Liver (tissue), 9 donors: Measurements from ENCODE around the gene SPTB. TPM values are rescaled to one million over a fixed set of nuclear protein-coding genes. Genes with fewer than 3 reads are reported as not detected.

Source experiments
- DNase-seq: peaks from one replicate; pipeline ENCODE4 v3.0.0-alpha.2; 2017; ENCODE audit warnings: low spot score
- H3K27ac ChIP-seq, 2 donors: one replicate each; pipeline ENCODE4 v1.7.0; 2013; ENCODE audit warnings: inconsistent platforms in 2 of 2, low read length in 2 of 2, control low read depth in 1 of 2, low read depth in 1 of 2, mild to moderate bottlenecking in 1 of 2
- H3K27me3 ChIP-seq, 4 donors: one replicate each; pipeline versions ENCODE4 v1.6.1 to v1.7.0; 2013; ENCODE audit warnings: low read length in 3 of 4, inconsistent platforms in 1 of 4, mild to moderate bottlenecking in 1 of 4, moderate library complexity in 1 of 4; ENCODE audit not compliant: control insufficient read depth in 4 of 4, insufficient read depth in 4 of 4
- H3K36me3 ChIP-seq, 4 donors: one replicate each; pipeline versions ENCODE4 v1.6.1 to v1.7.0; 2013; ENCODE audit warnings: low read length in 3 of 4, mild to moderate bottlenecking in 3 of 4, low read depth in 1 of 4, moderate library complexity in 1 of 4; ENCODE audit not compliant: control insufficient read depth in 4 of 4, insufficient read depth in 3 of 4
- H3K4me1 ChIP-seq, 4 donors: one replicate each; pipeline versions ENCODE4 v1.6.1 to v1.7.0; 2013; ENCODE audit warnings: low read length in 3 of 4, mild to moderate bottlenecking in 3 of 4, moderate library complexity in 1 of 4; ENCODE audit not compliant: control insufficient read depth in 4 of 4, insufficient read depth in 4 of 4
- H3K4me3 ChIP-seq, 3 donors: one replicate each; pipeline versions ENCODE4 v1.6.1 to v1.7.0; 2013; ENCODE audit warnings: low read length in 3 of 3, control low read depth in 1 of 3, low read depth in 1 of 3, mild to moderate bottlenecking in 1 of 3
- H3K9ac ChIP-seq, 2 donors: one replicate each; pipeline ENCODE4 v1.7.0; 2013; ENCODE audit warnings: low read length in 2 of 2, mild to moderate bottlenecking in 2 of 2, moderate library complexity in 2 of 2, control low read depth in 1 of 2, low read depth in 1 of 2
- H3K9me3 ChIP-seq, 4 donors: one replicate each; pipeline versions ENCODE4 v1.6.1 to v1.7.0; 2013; ENCODE audit warnings: low read length in 3 of 4; ENCODE audit not compliant: control insufficient read depth in 4 of 4
- EGR1 ChIP-seq, 2 donors: IDR thresholded peaks; 2 replicates each; pipeline ENCODE4 v1.6.1; 2016 to 2018; ENCODE audit warnings: antibody characterized with exemption in 2 of 2, low read depth in 2 of 2
- HNF4A ChIP-seq, 2 donors: conservative IDR thresholded peaks; 2 replicates each; pipeline ENCODE4 v1.6.1; 2016; ENCODE audit warnings: antibody characterized with exemption in 2 of 2, mild to moderate bottlenecking in 2 of 2
- HNF4G ChIP-seq: IDR thresholded peaks from 2 replicates; pipeline ENCODE4 v1.6.1; 2016; ENCODE audit warnings: antibody characterized with exemption
- JUND ChIP-seq, 2 donors: IDR thresholded peaks; 2 replicates each; pipeline ENCODE4 v1.6.1; 2016; ENCODE audit warnings: antibody characterized with exemption in 2 of 2
- NR2F2 ChIP-seq: IDR thresholded peaks from 2 replicates; pipeline ENCODE4 v1.6.1; 2016; ENCODE audit warnings: antibody characterized with exemption
- RXRA ChIP-seq, 2 donors: IDR thresholded peaks; 2 replicates each; pipeline ENCODE4 v1.6.1; 2017 to 2018; ENCODE audit warnings: antibody characterized with exemption in 2 of 2, mild to moderate bottlenecking in 1 of 2
- YY1 ChIP-seq: IDR thresholded peaks from 2 replicates; pipeline ENCODE4 v1.6.1; 2016; ENCODE audit warnings: antibody characterized with exemption, mild to moderate bottlenecking
- WGBS: extraction: QIAGEN DNeasy Blood & Tissue Kit; methylation state at CpG from one replicate; pipeline ENCODE4 v1.1.7; 2013; 5-methylcytosine and 5-hydroxymethylcytosine counted together
- polyA plus RNA-seq, 2 donors: library from polyadenylated mRNA; stranded (reverse) in 1 of 2; unstranded in 1 of 2; fragments of 200-250 nt in 1 of 2; fragments of >200 nt in 1 of 2; fragmentation: Nextera tagmentation in 1 of 2; extraction: Ambion mirVana in 1 of 2; gene quantifications; one replicate each; pipeline versions ENCODE4 v1.2.1 to v1.2.3, GENCODE V29; 2013 to 2015
- total RNA-seq, 2 donors: library from RNA; depleted of rRNA; stranded (reverse); fragments of >200 nt; gene quantifications; one replicate each; pipeline ENCODE4 v1.2.3, GENCODE V29; 2014
- TF ChIP-seq, protein P1 (sequence below): IDR thresholded peaks from 2 replicates; pipeline ENCODE4 v1.6.1; 2016; ENCODE audit warnings: antibody characterized with exemption
- TF ChIP-seq, protein P2 (sequence below): IDR thresholded peaks from 2 replicates; pipeline ENCODE4 v1.6.1; 2016; ENCODE audit warnings: antibody characterized with exemption, mild to moderate bottlenecking
- TF ChIP-seq, protein P3 (sequence below): fragments of 150-350 bp; IDR thresholded peaks from 2 replicates; pipeline ENCODE4 v1.5.1; 2017; ENCODE audit warnings: improper control_type of control experiment, low read depth, low read length; ENCODE audit not compliant: missing input control
- donor health status: healthy.
- donor health status: healthy.
- donor health status: healthy.
- donor health status: healthy.
- donor health status: healthy.

SPTB gene
- total and polyA plus RNA-seq, 4 donors = 0.12 to 332 (median 0.26) TPM

DNA sequence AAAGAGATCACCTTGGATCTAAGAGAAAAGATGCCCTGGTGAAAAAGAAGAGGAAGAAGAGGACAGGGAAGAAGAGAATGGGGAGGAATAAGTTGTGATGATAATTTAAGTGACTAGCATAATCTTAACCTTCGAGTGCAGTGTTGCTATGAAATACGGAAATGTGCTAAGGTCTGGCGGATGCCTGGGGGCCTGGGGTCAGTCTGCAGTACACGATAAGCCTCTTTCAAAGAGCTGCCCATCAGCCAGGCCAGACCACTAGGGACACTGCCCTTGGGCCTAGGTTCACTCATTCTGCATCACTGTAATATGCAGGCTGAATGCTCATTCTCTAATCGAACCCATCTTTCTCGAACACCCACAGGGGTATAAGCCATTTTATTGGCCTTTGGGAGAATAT, 92.1 kb downstream of the SPTB start:
- Histone ChIP-seq H3K27me3 (no peaks in the 10 kb centered on the region), H3K4me1 (no peaks in the 10 kb centered on the region), H3K27ac (no peak overlapping the region), H3K9ac (no peak overlapping the region), H3K4me3 (no peak overlapping the region), H3K9me3 (no peaks in the 10 kb centered on the region), H3K36me3 (no peaks in the 10 kb centered on the region)
- TF ChIP-seq HNF4G (no peak), EGR1 (IDR thresholded peaks at IDR 0.05; ENCODE audit: low read depth in 2 of 2) (no peak), NR2F2 (peak; percentile 96)
- TF ChIP-seq, protein P1, sequence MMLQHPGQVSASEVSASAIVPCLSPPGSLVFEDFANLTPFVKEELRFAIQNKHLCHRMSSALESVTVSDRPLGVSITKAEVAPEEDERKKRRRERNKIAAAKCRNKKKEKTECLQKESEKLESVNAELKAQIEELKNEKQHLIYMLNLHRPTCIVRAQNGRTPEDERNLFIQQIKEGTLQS = no peak
- 85% methylated on average over 6 of the region's 6 CpGs for WGBS
- DNase-seq = no peak

DNA sequence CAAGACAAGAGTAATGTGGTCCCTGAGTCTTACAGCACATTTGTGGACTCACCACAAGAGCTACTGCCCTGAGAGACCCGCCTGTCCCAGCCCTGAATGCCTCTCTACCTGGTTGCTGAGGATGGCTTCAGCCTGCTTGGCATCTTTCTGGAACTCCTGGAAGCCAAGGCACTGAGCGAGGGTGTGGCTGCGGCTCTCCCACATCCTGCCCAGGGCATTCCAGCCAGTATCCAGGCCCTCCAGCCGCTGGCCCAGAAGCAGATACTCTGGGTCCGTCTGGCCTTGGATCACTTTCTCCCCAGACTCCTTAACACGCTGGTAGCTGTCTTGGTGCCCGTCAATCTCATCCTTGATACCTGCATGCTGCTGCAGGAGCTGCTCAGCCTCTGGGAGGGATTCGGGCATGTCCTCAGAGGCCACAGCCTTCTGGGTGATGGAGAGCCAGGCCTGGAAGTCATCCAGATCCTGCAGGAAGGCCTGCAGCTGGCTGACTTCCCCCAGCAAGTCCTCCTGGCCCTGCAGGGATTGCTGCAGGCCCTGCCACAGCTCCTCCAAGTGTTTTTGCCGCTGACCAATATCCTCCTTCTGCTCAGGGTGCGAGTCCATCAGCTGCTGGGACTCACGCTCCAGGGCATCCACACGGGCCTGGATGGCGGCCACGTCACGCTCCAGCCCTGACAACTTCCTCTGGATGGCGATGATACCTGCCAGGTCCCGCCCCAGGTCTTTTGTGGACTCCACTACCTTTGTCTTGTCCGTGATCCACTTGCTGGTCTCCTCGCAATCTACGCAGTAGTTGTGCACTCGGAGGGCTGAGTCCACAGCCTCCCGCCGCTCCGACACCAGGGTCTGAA, 93.2 kb downstream of the SPTB start:
- Histone ChIP-seq H3K27ac (no peak overlapping the region), H3K9ac (no peak overlapping the region), H3K4me1 (no peaks in the 10 kb centered on the region), H3K36me3 (no peaks in the 10 kb centered on the region), H3K9me3 (no peaks in the 10 kb centered on the region), H3K4me3 (no peak overlapping the region), H3K27me3 (no peaks in the 10 kb centered on the region)
- TF ChIP-seq NR2F2 = peak; percentile 32
- no peak for TF ChIP-seq HNF4A (conservative IDR thresholded peaks at IDR 0.05)
- DNase-seq = no peak
- 88% methylated on average over 24 of the region's 24 CpGs for WGBS

DNA sequence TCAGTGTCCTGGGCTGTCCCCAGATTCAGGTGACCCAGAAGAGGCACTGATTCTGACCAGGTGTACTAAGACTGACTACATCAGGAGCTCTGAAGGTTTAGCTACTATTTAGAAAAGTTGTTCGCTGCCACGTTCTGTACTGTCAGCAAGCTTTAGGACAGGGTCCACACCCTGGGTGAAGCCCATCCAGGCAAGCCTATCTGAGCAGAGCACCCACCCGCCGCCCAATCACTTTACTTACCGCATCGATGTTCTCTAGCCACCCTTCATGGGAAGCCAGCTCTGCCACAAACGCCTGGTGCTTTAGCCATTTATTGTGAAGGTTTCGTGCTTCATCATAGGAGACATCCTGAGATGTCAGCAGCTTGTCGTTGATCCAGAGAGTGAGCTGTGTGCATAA, 95.7 kb downstream of the SPTB start:
- TF ChIP-seq JUND (IDR thresholded peaks at IDR 0.05) (no peak), NR2F2 (no peak), YY1 (no peak), EGR1 (IDR thresholded peaks at IDR 0.05; ENCODE audit: low read depth in 2 of 2) (no peak), RXRA (IDR thresholded peaks at IDR 0.05) (no peak)
- TF ChIP-seq, protein P2, sequence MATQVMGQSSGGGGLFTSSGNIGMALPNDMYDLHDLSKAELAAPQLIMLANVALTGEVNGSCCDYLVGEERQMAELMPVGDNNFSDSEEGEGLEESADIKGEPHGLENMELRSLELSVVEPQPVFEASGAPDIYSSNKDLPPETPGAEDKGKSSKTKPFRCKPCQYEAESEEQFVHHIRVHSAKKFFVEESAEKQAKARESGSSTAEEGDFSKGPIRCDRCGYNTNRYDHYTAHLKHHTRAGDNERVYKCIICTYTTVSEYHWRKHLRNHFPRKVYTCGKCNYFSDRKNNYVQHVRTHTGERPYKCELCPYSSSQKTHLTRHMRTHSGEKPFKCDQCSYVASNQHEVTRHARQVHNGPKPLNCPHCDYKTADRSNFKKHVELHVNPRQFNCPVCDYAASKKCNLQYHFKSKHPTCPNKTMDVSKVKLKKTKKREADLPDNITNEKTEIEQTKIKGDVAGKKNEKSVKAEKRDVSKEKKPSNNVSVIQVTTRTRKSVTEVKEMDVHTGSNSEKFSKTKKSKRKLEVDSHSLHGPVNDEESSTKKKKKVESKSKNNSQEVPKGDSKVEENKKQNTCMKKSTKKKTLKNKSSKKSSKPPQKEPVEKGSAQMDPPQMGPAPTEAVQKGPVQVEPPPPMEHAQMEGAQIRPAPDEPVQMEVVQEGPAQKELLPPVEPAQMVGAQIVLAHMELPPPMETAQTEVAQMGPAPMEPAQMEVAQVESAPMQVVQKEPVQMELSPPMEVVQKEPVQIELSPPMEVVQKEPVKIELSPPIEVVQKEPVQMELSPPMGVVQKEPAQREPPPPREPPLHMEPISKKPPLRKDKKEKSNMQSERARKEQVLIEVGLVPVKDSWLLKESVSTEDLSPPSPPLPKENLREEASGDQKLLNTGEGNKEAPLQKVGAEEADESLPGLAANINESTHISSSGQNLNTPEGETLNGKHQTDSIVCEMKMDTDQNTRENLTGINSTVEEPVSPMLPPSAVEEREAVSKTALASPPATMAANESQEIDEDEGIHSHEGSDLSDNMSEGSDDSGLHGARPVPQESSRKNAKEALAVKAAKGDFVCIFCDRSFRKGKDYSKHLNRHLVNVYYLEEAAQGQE = no peak
- TF ChIP-seq, protein P3, sequence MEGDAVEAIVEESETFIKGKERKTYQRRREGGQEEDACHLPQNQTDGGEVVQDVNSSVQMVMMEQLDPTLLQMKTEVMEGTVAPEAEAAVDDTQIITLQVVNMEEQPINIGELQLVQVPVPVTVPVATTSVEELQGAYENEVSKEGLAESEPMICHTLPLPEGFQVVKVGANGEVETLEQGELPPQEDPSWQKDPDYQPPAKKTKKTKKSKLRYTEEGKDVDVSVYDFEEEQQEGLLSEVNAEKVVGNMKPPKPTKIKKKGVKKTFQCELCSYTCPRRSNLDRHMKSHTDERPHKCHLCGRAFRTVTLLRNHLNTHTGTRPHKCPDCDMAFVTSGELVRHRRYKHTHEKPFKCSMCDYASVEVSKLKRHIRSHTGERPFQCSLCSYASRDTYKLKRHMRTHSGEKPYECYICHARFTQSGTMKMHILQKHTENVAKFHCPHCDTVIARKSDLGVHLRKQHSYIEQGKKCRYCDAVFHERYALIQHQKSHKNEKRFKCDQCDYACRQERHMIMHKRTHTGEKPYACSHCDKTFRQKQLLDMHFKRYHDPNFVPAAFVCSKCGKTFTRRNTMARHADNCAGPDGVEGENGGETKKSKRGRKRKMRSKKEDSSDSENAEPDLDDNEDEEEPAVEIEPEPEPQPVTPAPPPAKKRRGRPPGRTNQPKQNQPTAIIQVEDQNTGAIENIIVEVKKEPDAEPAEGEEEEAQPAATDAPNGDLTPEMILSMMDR = no peak
- WGBS = 96% methylated on average over 9 of the region's 9 CpGs
- Histone ChIP-seq H3K9me3 (no peaks in the 10 kb centered on the region), H3K27me3 (no peaks in the 10 kb centered on the region), H3K36me3 (no peaks in the 10 kb centered on the region), H3K9ac (no peak overlapping the region), H3K27ac (no peak overlapping the region), H3K4me3 (no peak overlapping the region), H3K4me1 (peaks cover 0 to 5% (median 4%) of the 10 kb centered on the region in 4 donors)
- DNase-seq = no peak
